Keratinocyte (primary cell): ENCODE data around the gene GARIN5B. TPM values are rescaled to one million over a fixed set of nuclear protein-coding genes. Genes with fewer than 3 reads are reported as not detected.

Experiments
- DNase-seq: peaks from one replicate; pipeline ENCODE4 v3.0.0-alpha.2; 2011; ENCODE audit warnings: low read depth, missing footprints, low spot score
- FAIRE-seq: peaks from 2 replicates; lab custom pipeline; 2011; peaks lifted over from hg19 to GRCh38; lab: Jason Lieb, UNC
- H2AFZ ChIP-seq: 2 replicates; pipeline ENCODE4 v1.6.0; 2012; ENCODE audit warnings: low read length, control low read depth, inconsistent platforms; ENCODE audit not compliant: control insufficient read depth
- H3K27ac ChIP-seq: 2 replicates; pipeline ENCODE4 v1.5.1; 2011; ENCODE audit warnings: low read length; ENCODE audit not compliant: control insufficient read depth, insufficient read depth
- H3K27me3 ChIP-seq: 3 replicates; pipeline ENCODE4 v1.6.0; 2011; ENCODE audit warnings: low read length; ENCODE audit not compliant: control insufficient read depth, insufficient read depth; ENCODE audit errors: extremely low read depth
- H3K36me3 ChIP-seq, 2 experiments: 2 replicates in 1 of 2; 3 replicates in 1 of 2; pipeline ENCODE4 v1.5.1; 2011; ENCODE audit warnings: low read length in 2 of 2, mild to moderate bottlenecking in 1 of 2; ENCODE audit not compliant: control insufficient read depth in 2 of 2, insufficient read depth in 2 of 2; ENCODE audit errors: extremely low read depth in 1 of 2
- H3K4me1 ChIP-seq: 3 replicates; pipeline ENCODE4 v1.5.1; 2011; ENCODE audit warnings: low read length; ENCODE audit not compliant: control insufficient read depth, insufficient read depth; ENCODE audit errors: extremely low read depth
- H3K4me2 ChIP-seq: 3 replicates; pipeline ENCODE4 v1.6.0; 2011; ENCODE audit warnings: low read depth, low read length; ENCODE audit not compliant: control insufficient read depth, insufficient read depth; ENCODE audit errors: extremely low read depth
- H3K4me3 ChIP-seq, 3 experiments: fragments of 200-600 bp in 1 of 3; sonication (generic) in 1 of 3; 2 replicates in 2 of 3; 3 replicates in 1 of 3; pipeline ENCODE4 v1.5.1; 2011 to 2016; ENCODE audit warnings: low read length in 3 of 3, mild to moderate bottlenecking in 3 of 3, control low read depth in 2 of 3, inconsistent platforms in 1 of 3, low read depth in 1 of 3, mixed read lengths in 1 of 3, mixed run types in 1 of 3, moderate library complexity in 1 of 3; ENCODE audit not compliant: control insufficient read depth in 2 of 3, insufficient read depth in 2 of 3; ENCODE audit errors: extremely low read depth in 1 of 3
- H3K79me2 ChIP-seq: 2 replicates; pipeline ENCODE4 v1.6.0; 2012; ENCODE audit warnings: low read length; ENCODE audit not compliant: control insufficient read depth, insufficient read depth
- H3K9ac ChIP-seq: 3 replicates; pipeline ENCODE4 v1.6.0; 2011; ENCODE audit warnings: low read length; ENCODE audit not compliant: control insufficient read depth, insufficient read depth; ENCODE audit errors: extremely low read depth
- H3K9me1 ChIP-seq: 3 replicates; pipeline ENCODE4 v1.6.0; 2011; ENCODE audit warnings: low read length; ENCODE audit not compliant: control insufficient read depth, insufficient read depth; ENCODE audit errors: extremely low read depth
- H3K9me3 ChIP-seq: 2 replicates; pipeline ENCODE4 v1.5.1; 2012; ENCODE audit warnings: low read depth, low read length; ENCODE audit not compliant: control insufficient read depth
- H4K20me1 ChIP-seq: 3 replicates; pipeline ENCODE4 v1.6.0; 2011; ENCODE audit warnings: low read length; ENCODE audit not compliant: control insufficient read depth, insufficient read depth; ENCODE audit errors: extremely low read depth
- EZH2 ChIP-seq: IDR thresholded peaks from one replicate; pipeline ENCODE4 v1.6.1; 2012; ENCODE audit warnings: inconsistent platforms, mild to moderate bottlenecking, low read length, moderate library complexity
- dilution Hi-C: fragments of 300-500 bp; cut with MboI; formaldehyde crosslinking; loops from one replicate; pipeline ENCODE4 v1.7.0; 2020; ENCODE audit warnings: low sequenced_read_pairs; ENCODE audit not compliant: extremely low pct_ligation_motif_present
- polyA plus RNA-seq, 5 experiments: library from polyadenylated mRNA; depleted of rRNA in 3 of 5; stranded (reverse) in 3 of 5; stranded (forward) in 1 of 5; unstranded in 1 of 5; fragments of >200 nt; gene quantifications; 1 replicate in 1 of 5; 2 replicates in 3 of 5; 3 replicates in 1 of 5; pipeline versions ENCODE4 v1.2.1 to v1.2.3, GENCODE V29; 2011 to 2012; ENCODE audit warnings: missing spikeins in 2 of 5, low read depth in 1 of 5, low replicate concordance in 1 of 5
- TF ChIP-seq, protein P1 (sequence below), 3 experiments: IDR thresholded peaks in 1 of 3; conservative IDR thresholded peaks in 1 of 3; optimal IDR thresholded peaks in 1 of 3; 2 replicates in 2 of 3; 3 replicates in 1 of 3; pipeline versions ENCODE3 to v1.5.1; 2011; ENCODE audit warnings: low read length in 3 of 3, mild to moderate bottlenecking in 3 of 3, moderate library complexity in 2 of 3, control low read depth in 1 of 3, inconsistent platforms in 1 of 3; ENCODE audit not compliant: insufficient read depth in 2 of 3; ENCODE audit errors: extremely low read depth in 1 of 3

Gene GARIN5B
- polyA plus RNA-seq, 1 donor (not counting 4 experiments of a cell fraction or from before 2014, with no cell fraction given) = not detected

GRCh38 chr19:55373993-55374757 lies 11.1 kb upstream of the GARIN5B start:
- H2AFZ ChIP-seq = no peak overlapping the region
- H3K36me3 ChIP-seq = no peaks in the 10 kb centered on the region
- H3K4me2 ChIP-seq = no peak overlapping the region
- TF ChIP-seq, protein P1, sequence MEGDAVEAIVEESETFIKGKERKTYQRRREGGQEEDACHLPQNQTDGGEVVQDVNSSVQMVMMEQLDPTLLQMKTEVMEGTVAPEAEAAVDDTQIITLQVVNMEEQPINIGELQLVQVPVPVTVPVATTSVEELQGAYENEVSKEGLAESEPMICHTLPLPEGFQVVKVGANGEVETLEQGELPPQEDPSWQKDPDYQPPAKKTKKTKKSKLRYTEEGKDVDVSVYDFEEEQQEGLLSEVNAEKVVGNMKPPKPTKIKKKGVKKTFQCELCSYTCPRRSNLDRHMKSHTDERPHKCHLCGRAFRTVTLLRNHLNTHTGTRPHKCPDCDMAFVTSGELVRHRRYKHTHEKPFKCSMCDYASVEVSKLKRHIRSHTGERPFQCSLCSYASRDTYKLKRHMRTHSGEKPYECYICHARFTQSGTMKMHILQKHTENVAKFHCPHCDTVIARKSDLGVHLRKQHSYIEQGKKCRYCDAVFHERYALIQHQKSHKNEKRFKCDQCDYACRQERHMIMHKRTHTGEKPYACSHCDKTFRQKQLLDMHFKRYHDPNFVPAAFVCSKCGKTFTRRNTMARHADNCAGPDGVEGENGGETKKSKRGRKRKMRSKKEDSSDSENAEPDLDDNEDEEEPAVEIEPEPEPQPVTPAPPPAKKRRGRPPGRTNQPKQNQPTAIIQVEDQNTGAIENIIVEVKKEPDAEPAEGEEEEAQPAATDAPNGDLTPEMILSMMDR (optimal IDR thresholded peaks at IDR 0.05 in 1 of 3, IDR thresholded peaks at IDR 0.05 in 1 of 3, conservative IDR thresholded peaks at IDR 0.05 in 1 of 3; ENCODE audit: extremely low read depth in 1 of 3, insufficient read depth in 2 of 3, low read length in 3 of 3) = no peak
- no peak for TF ChIP-seq EZH2
- H3K4me3 ChIP-seq = no peak overlapping the region
- no peaks in the 10 kb centered on the region for H3K79me2 ChIP-seq
- H4K20me1 ChIP-seq = no peaks in the 10 kb centered on the region
- H3K9ac ChIP-seq = no peak overlapping the region
- no peaks in the 10 kb centered on the region for H3K9me1 ChIP-seq
- no peak overlapping the region for H3K27ac ChIP-seq
- H3K27me3 ChIP-seq = peaks cover 15% of the 10 kb centered on the region
- FAIRE-seq (no peak), DNase-seq (no peak)
- peaks cover 10% of the 10 kb centered on the region for H3K4me1 ChIP-seq
- dilution Hi-C loops = no loop called here
- H3K9me3 ChIP-seq = no peaks in the 10 kb centered on the region

DNA sequence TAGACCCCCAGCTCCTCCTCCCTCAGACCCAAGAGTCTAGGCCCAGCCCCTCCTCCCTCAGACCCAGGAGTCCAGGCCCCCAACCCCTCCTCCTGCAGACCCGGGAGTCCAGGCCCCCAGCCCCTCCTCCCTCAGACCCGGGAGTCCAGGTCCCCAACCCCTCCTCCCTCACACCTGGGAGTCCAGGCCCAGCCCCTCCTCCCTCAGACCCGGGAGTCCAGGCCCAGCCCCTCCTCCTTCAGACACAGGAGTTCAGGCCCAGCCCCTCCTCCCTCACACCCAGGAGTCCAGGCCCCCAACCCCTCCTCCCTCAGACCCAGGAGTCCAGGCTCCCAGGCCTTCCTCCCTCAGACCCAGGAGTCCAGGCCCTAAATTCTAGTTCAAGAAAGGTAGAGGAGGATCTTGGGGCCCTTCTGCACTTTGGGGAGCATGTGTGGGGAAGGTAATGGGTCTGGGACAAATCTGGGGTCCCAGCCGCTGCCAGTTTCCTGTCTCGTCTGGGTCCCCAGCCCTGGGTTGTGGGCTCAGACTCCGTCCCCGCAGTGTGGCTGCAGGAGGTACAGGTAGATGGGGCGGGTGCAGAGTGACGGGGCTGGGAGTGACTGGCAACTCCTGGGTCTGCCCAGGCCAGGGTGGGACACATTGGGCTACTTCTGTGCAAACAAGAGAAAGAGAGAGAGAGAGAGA lies 10.4 kb upstream of the GARIN5B start:
- DNase-seq (no peak), FAIRE-seq (no peak)
- Histone ChIP-seq H3K9me3 (no peaks in the 10 kb centered on the region), H2AFZ (no peak overlapping the region), H3K4me2 (no peak overlapping the region), H3K9me1 (no peaks in the 10 kb centered on the region), H3K9ac (no peak overlapping the region), H4K20me1 (no peaks in the 10 kb centered on the region), H3K27me3 (peaks cover 15% of the 10 kb centered on the region), H3K36me3 (no peaks in the 10 kb centered on the region), H3K79me2 (no peaks in the 10 kb centered on the region), H3K27ac (no peak overlapping the region), H3K4me3 (no peak overlapping the region), H3K4me1 (peaks cover 15% of the 10 kb centered on the region)
- dilution Hi-C loops = no loop called here
- TF ChIP-seq, protein P1 (optimal IDR thresholded peaks at IDR 0.05 in 1 of 3, IDR thresholded peaks at IDR 0.05 in 1 of 3, conservative IDR thresholded peaks at IDR 0.05 in 1 of 3; ENCODE audit: extremely low read depth in 1 of 3, insufficient read depth in 2 of 3, low read length in 3 of 3) = no peak
- TF ChIP-seq EZH2 = no peak
